GM18499 (cell line): ENCODE measurements around the gene TAS1R3.

Experiments
- ATAC-seq: cut with Tn5 transposase; IDR thresholded peaks from one replicate; pipeline ENCODE4 v1.9.1; 2021; ENCODE audit warnings: moderate number of reproducible peaks; ENCODE audit not compliant: insufficient read depth, unreplicated experiment

TAS1R3 gene

GRCh38 chr1:1381294-1381693 lies 50.2 kb downstream of the TAS1R3 start:
- ATAC-seq = no peak
